ENCODE data around the gene RGS6.
"Not testable (repeated sequence)": the region's sequence is repeated elsewhere in the genome, so short reads cannot be mapped to it uniquely, and the experiment has no call there.

The RGS6 gene

GRCh38 chr14:72452774-72453173 is 520.5 kb downstream of the RGS6 start:
- DNase-seq (ENCODE audit: low spot score) = no peak

GRCh38 chr14:72454388-72455160 is 522.3 kb downstream of the RGS6 start:
- DNase-seq (ENCODE audit: low spot score) = no peak

- no peak for DNase-seq (ENCODE audit: low spot score)
Observed at GRCh38 chr14:72457641-72458040, 525.4 kb downstream of the RGS6 start.

- DNase-seq (ENCODE audit: low spot score) = no peak
Observed at GRCh38 chr14:72462056-72462455, 529.8 kb downstream of the RGS6 start.

- no peak for DNase-seq (ENCODE audit: low spot score)
Observed at GRCh38 chr14:72463291-72463866, 531.1 kb downstream of the RGS6 start.

GRCh38 chr14:72464226-72464625 is 532.0 kb downstream of the RGS6 start:
- DNase-seq (ENCODE audit: low spot score) = no peak

GRCh38 chr14:72466325-72466724 is 534.1 kb downstream of the RGS6 start:
- no peak for DNase-seq (ENCODE audit: low spot score)

- DNase-seq (ENCODE audit: low spot score) = no peak
Observed at GRCh38 chr14:72471346-72471745, 539.1 kb downstream of the RGS6 start.

GRCh38 chr14:72472845-72473244 is 540.6 kb downstream of the RGS6 start:
- DNase-seq (ENCODE audit: low spot score) = no peak

GRCh38 chr14:72476657-72477499 is 544.6 kb downstream of the RGS6 start:
- DNase-seq (ENCODE audit: low spot score) = no peak

- DNase-seq (ENCODE audit: low spot score) = not testable (repeated sequence)
Observed at GRCh38 chr14:72477578-72477977, 545.3 kb downstream of the RGS6 start.

GRCh38 chr14:72478471-72478893 is 546.3 kb downstream of the RGS6 start:
- no peak for DNase-seq (ENCODE audit: low spot score)

- no peak for DNase-seq (ENCODE audit: low spot score)
Observed at GRCh38 chr14:72479461-72479931, 547.3 kb downstream of the RGS6 start.

- DNase-seq (ENCODE audit: low spot score) = no peak
Observed at GRCh38 chr14:72480464-72481243, 548.4 kb downstream of the RGS6 start.

- DNase-seq (ENCODE audit: low spot score) = no peak
Observed at GRCh38 chr14:72483311-72483710, 551.1 kb downstream of the RGS6 start.

- no peak for DNase-seq (ENCODE audit: low spot score)
Observed at GRCh38 chr14:72485695-72486094, 553.5 kb downstream of the RGS6 start.

GRCh38 chr14:72488514-72488913 is 556.3 kb downstream of the RGS6 start:
- DNase-seq (ENCODE audit: low spot score) = no peak

GRCh38 chr14:72492196-72492595 is 560.0 kb downstream of the RGS6 start:
- no peak for DNase-seq (ENCODE audit: low spot score)

GRCh38 chr14:72495668-72496067 is 563.4 kb downstream of the RGS6 start:
- DNase-seq (ENCODE audit: low spot score) = no peak

GRCh38 chr14:72498646-72499045 is 566.4 kb downstream of the RGS6 start:
- no peak for DNase-seq (ENCODE audit: low spot score)

GRCh38 chr14:72499746-72500145 is 567.5 kb downstream of the RGS6 start:
- DNase-seq (ENCODE audit: low spot score) = no peak
